ENCODE data around the gene NTHL1.

The NTHL1 gene

DNA sequence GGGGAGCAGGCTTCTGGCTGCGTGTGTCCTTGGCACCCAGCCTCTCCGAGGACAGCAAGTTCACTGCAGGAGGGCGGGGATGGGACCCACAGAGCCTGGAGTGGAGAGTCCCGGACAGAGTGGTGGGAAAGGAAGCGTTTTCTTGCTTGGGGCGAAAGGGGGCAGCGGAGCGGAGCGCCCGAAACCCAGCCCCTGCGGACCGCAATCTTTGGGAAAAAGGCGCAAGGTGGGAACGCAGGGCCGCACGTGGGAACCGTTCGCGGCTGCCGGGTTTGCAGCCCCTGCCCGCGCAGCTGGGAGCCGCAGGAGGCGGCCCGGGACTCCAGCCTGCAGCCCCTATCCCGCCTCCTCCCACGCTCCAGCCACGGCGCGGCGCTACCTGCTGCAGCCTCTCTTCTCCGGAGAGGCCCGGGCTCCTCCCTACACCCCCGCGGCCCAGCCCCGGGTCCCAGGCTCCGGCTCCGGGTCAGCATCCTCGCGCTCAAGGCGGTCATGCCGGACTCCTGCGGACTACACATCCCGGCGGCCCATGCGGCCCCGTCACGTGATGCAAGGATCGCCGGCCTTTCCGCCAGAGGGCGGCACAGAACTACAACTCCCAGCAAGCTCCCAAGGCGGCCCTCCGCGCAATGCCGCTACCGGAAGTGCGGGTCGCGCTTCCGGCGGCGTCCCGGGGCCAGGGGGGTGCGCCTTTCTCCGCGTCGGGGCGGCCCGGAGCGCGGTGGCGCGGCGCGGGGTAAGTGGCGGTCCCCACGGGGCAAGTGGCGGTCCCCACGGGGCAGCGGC, at the start of gene NTHL1, which contains the start of gene TSC2:
Gene NTHL1, minus strand, starts transcription at position 505 of the 786 bp plus-strand sequence. Its CDS starts 11 bp downstream, at position 494.
Gene TSC2, plus strand, starts transcription at position 656 of the 786 bp plus-strand sequence. CDS start 631 bp downstream, outside the sequence.
- in situ Hi-C loops (cut with MboI; ENCODE audit: low sequenced_read_pairs), result no loop called here

DNA sequence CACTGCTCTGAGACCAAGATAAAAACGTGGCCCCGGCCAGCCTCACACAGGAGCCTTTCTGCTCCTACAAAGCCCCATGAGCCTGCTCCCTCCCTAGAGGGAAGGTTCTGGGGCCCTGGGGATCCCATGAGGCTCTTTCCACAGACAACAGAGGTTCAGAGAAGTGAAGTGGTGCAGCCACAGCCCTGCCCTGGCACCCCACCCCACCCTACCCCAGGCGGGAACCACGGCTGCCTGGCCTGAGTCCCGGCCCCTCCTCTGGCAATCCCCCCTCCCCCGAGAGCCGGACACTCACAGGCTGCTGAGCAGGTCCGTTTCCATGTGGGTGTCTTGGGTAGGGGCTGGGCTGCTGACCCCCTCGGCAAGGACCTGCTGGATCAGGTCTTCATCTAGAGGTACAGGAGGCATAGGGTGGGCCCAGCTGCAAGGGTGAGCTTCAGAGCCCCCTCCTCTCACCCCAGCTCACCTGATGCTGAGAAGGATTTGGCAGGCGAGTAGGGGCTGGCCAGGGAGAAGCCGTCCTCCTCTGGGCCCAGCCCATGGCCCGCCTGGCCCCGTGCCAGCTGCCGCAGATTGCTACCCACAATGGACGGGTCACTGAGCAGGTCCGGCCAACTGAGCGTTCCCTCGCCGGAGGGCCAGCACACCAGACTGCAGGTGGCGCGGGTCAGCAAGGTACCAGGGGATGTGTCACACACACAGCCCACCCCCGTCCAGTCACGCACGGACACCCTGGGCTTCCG, 49.4 kb upstream of the NTHL1 start:
- in situ Hi-C loops (cut with MboI; ENCODE audit: low sequenced_read_pairs), result no loop called here

DNA sequence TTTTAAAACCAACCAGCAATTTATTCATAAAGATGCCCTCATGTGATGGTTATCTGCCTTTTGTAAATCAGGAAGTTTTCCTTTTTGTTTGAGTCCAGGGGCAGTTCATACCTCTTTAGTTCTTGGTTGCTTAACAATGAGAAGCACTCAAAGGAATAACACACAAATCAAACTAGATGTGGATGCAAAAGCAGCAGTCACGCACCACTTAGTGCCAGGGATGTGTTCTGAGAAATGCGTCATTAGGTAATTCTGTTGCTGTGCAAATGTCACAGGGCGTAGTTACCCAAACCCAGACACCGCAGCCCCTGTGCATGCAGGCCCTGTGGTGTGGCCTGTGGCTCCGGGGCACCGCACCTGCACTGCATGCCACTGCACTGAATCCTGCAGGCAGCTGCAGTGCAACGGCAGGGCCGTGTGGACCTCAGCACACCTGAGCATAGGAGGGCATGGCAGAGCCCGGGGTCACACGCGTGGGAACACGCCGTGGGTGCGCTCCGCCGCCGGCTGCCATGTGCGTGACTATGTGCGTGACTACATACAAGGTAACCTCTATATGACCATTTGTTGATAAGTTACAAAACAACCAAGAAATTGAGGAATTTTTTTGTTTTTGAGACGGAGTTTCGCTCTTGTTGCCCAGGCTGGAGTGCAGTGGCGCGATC, 48.4 kb upstream of the NTHL1 start:
- in situ Hi-C loops (cut with MboI; ENCODE audit: low sequenced_read_pairs), result no loop called here

DNA sequence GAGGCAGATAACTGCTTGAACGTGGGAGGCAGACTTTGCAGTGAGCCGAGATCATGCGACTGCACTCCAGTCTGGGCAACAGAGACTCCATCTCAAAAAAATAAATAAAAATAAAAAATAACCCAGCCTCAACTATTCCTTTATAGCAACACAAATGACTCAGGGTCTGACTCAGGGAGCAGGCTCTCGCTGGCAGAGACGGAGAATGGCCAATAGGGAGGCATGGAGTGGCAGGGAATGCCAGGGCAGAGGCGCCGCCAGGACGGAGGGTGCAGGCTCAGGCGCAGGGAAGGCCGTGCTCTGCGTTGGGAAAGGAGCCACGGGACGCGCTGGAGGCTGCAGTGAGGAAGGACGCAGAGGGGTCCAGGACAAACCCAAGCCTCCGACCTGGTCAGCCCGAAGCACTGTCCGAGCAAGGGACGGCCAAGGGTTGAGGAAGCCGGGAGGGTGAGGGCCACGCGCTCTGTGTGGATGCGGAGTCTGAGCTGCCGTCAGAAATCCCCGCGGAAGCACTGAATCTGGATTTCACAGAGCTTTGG, 47.8 kb upstream of the NTHL1 start:
- in situ Hi-C loops (cut with MboI; ENCODE audit: low sequenced_read_pairs), result no loop called here

DNA sequence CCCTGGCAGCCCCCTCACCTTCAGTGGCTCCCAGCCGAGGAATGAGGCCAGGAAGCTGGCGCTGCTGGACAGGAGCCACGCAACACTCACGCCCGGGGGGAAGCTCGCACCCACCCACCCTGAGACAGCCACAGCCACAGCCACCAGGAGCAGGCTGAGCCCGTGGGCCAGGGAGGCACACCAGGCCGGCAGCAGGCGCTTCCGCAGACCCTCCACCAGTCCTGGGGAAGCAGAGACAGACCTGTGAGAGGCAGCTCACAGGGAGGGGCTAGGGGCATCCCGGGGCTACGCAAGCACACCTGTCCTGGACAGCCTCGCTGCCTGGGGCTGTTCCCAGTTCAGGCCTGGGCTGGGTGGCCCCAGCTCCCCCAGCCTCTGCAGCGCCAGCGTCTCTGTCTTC, 46.2 kb upstream of the NTHL1 start:
- in situ Hi-C loops (cut with MboI; ENCODE audit: low sequenced_read_pairs), result no loop called here

DNA sequence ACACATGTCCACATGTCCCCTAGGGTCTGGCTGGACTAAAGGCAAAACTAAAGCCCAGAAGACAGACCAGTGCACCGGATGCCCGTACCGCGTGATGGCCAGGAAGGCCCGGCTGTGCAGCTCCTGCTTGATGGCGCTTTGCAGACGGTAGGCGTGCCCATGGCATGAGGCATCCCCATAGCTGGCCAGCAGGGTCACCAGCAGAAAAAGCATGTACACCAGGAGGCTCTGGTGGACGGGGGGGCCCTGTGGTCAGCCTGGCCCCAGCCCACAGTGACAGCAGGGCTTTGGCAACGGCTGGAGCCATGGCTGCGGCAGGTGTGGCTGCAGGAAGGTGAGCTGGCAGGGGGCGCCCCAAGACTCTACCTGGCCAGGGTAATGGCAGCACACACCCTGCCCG, 45.2 kb upstream of the NTHL1 start:
- in situ Hi-C loops (cut with MboI; ENCODE audit: low sequenced_read_pairs), result no loop called here

DNA sequence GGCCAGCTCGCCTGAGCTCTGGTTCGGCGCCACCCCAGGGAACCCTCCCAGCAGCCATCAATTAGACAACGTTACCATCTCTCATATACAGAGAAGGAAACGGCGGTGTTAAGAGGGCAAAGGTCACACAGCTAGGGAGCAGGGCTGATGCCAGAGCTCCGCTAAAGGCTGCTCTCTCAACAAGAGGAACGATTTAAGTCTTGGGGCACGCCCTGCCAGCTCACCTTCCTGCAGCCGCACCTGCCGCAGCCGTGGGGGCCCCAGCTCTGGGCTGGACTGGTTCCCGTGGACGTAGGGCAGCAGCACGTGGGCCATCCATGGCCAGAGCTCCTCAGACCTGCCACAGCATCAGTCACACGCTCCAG, 44.6 kb upstream of the NTHL1 start:
- in situ Hi-C loops (cut with MboI; ENCODE audit: low sequenced_read_pairs), result no loop called here

DNA sequence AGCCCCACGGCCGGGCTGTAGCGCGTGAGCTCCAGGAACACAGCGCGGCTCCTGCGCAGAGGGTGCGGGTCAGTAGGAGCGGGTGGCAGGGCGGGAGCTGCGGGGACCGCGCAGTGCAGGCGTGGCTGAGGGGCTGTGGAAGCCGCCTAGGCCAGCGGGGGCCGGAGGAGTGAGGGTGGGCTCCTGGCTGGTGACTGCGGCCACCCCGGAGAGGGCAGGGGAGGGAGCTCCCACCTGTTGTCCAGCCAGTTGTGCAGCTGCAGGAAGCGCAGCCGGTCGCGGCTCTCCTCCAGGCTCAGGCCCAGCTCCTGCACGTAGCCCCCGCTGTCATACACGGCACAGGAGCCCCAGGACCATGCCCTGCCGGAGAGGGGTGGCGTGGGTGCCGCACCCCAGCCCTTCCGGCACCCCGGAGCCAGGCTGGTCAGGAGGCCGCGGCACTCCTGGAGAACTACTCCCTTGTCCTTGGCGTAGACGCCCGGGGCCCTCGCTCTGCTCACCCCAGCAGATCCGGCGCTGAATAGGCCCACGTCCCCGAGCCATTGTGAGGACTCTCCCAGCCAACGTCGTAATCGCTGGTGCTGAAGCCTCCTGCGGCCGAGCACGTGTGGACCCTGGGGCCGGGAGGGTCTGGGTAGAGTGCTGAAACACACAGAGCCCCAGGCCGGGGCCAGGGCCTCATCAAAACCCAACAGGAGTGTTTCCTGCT, 44.1 kb upstream of the NTHL1 start:
- in situ Hi-C loops (cut with MboI; ENCODE audit: low sequenced_read_pairs), result no loop called here

DNA sequence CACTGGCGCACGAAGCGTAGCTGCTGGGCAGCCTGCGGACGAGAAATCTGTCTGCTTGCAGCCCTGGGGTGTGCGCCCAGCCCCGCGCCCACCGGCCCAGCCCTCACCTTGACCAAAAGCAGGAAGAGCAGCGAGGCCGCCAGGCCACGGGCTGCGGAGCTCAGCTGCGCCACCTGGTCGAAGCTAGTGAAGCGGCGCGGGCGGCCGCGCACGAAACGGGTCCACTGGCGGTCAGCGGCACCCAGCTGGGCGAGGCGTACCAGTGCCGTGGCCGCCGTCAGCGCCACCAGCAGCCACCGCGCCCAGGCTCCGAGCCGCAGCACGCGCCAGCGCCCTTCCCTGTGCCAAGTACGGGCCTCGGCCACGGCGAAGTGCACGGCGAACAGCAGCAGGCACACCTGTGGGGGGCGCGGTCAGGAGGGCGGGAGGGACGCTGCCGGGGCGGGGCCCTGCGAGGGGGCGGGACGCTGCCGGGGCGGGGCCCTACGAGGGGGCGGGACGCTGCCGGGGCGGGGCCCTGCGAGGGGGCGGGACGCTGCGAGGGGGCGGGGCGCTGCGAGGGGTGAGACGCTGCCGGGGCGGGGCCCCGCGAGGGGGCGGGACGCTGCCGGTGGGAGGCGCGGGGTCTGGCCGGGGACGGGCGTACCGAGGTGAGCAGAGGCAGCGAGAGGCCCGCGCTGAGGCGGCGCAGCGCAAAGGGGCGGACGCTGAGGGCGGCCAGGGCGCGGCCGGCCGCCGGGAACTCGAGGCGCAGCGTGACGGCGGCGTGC, 43.3 kb upstream of the NTHL1 start:
- in situ Hi-C loops (cut with MboI; ENCODE audit: low sequenced_read_pairs), result no loop called here

DNA sequence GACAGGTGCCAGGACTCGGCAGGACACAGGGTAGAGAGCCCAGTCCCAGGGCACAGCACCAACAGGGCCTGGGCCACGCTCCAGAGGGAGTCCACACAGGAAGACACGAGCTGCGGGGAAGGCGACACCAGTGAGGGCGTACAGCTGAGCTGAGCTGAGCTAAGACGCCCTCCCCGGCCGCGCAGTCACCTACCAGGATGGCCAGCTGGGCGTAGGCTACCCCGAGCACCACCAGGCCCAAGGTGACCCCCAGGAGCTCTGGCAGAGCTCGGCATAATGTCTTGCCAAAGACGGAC, 42.8 kb upstream of the NTHL1 start:
- in situ Hi-C loops (cut with MboI; ENCODE audit: low sequenced_read_pairs), result no loop called here

DNA sequence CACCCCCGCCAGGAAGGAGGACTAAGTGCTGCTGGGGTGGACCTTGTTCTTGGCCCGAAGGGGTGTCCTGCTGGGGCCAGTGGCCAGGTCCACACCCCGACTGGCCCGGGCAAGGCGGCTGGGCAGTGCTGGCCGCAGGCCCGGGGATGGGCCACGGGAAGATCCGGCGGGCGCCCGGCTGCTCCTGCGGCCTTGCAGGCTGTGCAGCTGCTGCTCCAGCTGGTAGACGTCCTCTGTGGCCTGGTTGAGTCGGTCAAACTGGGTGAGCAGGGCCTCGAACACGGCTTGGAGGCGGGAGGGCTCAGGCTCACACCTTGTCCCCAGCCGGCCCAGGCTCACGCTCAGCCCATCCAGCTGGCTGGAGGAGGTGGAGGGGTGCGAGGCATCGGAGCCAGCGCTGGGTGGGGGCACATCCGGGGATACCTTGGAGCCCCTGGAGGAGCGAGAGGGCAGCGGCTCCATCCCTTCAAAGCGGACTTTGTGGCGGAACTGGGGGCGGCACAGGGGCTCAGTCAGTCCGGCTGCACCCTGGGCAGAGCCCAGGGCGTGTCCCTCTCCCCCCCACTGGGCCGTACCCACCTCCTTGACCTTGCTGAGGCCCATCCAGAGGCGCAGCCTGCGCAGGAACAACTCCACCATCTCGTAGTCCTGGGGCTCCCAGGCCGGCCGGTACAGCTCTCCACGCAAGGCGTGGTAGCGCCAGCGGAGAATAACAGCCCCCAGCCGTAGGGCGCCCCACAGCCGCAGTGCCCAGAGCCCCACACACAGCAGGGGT, 42.3 kb upstream of the NTHL1 start:
- in situ Hi-C loops (cut with MboI; ENCODE audit: low sequenced_read_pairs), result no loop called here

DNA sequence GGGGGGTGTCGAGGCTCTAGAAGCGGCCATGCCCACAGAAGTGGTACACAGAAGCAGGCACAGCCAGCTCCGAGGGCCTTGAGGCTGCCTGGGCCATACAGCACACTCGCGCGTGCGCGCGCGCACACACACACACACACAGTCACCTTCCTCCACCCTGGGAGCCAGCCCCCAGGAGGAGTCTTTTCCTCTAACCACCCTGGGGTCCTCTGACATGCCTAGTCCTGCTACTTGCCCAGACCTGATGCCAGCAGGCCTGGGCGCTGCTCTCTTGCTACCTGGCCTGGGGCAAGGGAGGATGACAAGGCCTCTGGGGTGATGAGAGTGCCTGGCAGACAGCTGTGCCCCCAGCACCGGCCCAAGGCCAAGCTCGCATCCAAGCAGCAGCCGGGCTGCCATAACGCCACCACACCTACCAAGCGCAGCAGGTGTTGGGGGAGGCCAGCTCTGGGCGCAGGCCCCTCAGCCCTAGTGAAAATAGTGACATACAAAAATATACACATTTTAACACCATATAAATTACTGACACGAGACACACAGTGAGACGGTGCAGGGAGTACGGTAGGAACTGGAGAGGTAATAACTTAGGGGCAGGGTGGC, 41.2 kb upstream of the NTHL1 start:
- in situ Hi-C loops (cut with MboI; ENCODE audit: low sequenced_read_pairs), result no loop called here

DNA sequence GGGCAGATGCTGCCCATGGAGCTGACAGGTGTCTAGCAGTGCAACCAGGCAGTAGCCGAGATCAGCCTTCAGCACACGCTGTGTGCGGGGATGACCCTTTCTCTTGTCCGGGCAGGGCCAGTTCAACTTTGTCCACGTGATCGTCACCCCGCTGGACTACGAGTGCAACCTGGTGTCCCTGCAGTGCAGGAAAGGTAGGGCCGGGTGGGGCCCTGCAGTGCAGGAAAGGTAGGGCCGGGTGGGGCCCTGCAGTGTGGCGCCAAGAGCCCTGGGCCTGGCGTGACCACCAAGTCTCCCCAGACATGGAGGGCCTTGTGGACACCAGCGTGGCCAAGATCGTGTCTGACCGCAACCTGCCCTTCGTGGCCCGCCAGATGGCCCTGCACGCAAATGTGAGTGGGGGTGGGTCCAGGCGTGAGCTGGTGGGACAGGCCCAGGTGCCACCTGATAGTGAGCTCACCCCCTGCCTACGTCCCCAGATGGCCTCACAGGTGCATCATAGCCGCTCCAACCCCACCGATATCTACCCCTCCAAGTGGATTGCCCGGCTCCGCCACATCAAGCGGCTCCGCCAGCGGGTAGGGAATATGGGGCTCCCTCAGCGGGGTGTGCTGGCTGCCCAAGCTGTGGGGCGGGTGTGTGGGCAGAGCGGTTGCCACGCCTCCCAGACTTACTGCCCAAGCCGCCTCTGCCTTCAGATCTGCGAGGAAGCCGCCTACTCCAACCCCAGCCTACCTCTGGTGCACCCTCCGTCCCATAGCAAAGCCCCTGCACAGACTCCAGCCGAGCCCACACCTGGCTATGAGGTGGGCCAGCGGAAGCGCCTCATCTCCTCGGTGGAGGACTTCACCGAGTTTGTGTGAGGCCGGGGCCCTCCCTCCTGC, 40.4 kb upstream of the NTHL1 start:
- in situ Hi-C loops (cut with MboI; ENCODE audit: low sequenced_read_pairs), result no loop called here

DNA sequence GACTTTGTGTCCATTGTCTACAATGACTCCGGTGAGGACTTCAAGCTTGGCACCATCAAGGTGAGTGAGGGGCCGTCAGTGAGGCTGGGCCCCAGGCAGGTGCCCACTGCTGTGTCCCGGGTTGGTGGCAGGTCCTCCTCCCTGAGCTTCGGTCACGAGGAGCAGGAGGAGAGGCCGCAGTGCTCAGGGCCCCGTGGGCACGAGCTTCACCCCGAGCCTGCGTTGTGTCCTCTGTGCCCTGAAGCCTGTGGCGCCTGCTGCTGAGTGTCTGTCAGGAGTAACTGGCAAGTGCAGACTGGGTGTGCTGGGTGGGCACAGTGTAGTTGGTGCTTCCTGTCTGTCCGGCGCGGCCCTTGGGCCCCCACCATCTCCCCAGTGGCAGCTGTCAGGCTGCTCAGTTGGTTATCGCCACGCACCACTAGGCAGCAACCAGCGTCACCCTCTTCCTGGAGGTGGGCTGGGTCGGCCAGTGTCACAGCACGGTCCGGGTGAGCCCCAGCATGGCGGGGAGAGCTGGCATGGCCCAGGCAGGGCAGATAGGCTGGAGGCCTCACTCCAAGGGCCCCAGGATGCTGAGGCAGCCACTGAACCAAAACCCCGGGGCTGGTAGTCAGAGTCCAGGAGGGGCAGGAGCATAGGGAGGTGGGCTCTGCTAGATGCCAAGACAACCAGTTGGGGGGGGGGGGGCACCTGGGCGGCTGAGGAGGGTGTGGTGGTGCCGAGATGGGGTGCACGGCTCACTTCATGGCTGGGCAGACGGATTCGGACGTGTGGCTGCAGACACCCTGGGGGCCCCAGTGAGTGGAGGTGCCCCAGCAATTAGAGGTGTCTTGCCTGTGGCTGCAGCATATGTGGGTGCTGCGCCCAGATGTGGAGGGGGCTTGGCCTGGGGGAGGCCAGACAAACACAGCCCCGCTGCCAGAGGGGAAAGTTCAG, 39.4 kb upstream of the NTHL1 start:
- in situ Hi-C loops (cut with MboI; ENCODE audit: low sequenced_read_pairs), result no loop called here

DNA sequence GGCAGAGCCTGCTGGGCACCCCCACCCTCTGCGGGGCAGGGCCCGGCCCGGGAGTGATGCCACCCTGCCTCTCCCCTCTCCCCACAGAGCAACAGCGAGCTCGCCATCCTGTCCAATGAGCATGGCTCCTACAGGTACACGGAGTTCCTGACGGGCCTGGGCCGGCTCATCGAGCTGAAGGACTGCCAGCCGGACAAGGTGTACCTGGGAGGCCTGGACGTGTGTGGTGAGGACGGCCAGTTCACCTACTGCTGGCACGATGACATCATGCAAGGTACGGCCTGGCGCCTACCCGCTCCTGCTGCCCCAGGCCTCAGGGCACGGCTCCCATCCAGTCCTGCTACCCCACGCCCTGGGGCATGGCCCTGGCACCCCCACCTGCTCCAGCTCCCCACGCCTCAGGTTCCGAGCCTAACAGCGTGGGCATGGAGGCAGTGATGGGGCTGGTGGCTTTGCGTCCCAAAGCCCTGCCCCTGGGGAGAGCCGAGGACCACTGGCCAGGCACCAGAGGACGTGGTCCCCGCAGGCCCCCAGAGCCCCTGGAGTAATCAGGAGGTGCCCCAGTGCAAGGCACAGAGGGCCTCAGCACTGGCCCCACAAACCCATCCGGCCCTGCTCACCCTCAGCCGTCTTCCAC, 38.6 kb upstream of the NTHL1 start:
- in situ Hi-C loops (cut with MboI; ENCODE audit: low sequenced_read_pairs), result no loop called here

DNA sequence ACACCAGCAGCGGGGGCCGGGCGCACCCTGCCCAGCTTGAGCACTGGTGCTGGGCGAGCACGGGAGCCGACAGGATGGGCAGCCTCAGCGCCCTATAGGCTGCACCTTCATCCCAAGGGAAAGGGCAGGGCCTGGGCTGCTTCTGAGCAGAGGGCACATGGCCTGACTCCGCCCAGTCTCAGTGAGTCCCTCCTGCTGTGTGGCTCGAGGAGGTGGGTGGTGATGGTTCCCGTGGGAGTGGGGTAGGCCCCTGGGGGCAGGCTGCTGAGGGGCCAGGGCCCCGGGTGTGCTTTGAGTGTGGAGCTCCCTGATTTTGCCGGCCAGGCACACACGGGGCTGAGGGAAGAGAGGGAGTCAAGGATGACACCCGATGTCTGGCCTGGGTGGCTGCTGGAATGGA, 38.0 kb upstream of the NTHL1 start:
- in situ Hi-C loops (cut with MboI; ENCODE audit: low sequenced_read_pairs), result no loop called here
